Mesenchymal stem cell (in vitro differentiated cells and primary cell): ENCODE measurements around the gene ELOVL2.

ENCODE experiments used
- DNase-seq: peaks from one replicate; pipeline ENCODE4 v3.0.0-alpha.2; 2013
- H2AFZ ChIP-seq: one replicate; pipeline ENCODE4 v1.6.1; 2013; ENCODE audit warnings: low read depth, mild to moderate bottlenecking, control low read depth, inconsistent platforms, low read length, moderate library complexity
- H2AK5ac ChIP-seq: 2 replicates; pipeline ENCODE4 v1.6.1; 2013; ENCODE audit warnings: low read length, moderate library complexity, mild to moderate bottlenecking, inconsistent platforms; ENCODE audit not compliant: severe bottlenecking
- H2BK120ac ChIP-seq: one replicate; pipeline ENCODE4 v1.6.1; 2013; ENCODE audit warnings: low read depth, mild to moderate bottlenecking, inconsistent platforms, low read length, moderate library complexity
- H2BK12ac ChIP-seq, 2 experiments: one replicate each; pipeline ENCODE4 v1.6.1; 2013; ENCODE audit warnings: inconsistent platforms in 2 of 2, low read length in 2 of 2, mild to moderate bottlenecking in 2 of 2, moderate library complexity in 2 of 2, control low read depth in 1 of 2
- H2BK15ac ChIP-seq: one replicate; pipeline ENCODE4 v1.6.1; 2013; ENCODE audit warnings: mild to moderate bottlenecking, low read depth, inconsistent platforms; ENCODE audit not compliant: poor library complexity, severe bottlenecking
- H2BK5ac ChIP-seq: 2 replicates; pipeline ENCODE4 v1.6.1; 2013; ENCODE audit warnings: low read depth, mild to moderate bottlenecking, low read length, control low read depth, inconsistent platforms; ENCODE audit not compliant: poor library complexity, severe bottlenecking
- H3K14ac ChIP-seq, 2 experiments: one replicate each; pipeline ENCODE4 v1.6.1; 2013; ENCODE audit warnings: inconsistent platforms in 2 of 2, low read length in 2 of 2, control low read depth in 1 of 2, mild to moderate bottlenecking in 1 of 2, moderate library complexity in 1 of 2
- H3K18ac ChIP-seq, 2 experiments: one replicate each; pipeline ENCODE4 v1.6.1; 2013; ENCODE audit warnings: inconsistent platforms in 2 of 2, low read length in 2 of 2, control low read depth in 1 of 2, low read depth in 1 of 2, mild to moderate bottlenecking in 1 of 2
- H3K23ac ChIP-seq, 2 experiments: one replicate each; pipeline ENCODE4 v1.6.1; 2013; ENCODE audit warnings: inconsistent platforms in 2 of 2, low read length in 2 of 2, mild to moderate bottlenecking in 2 of 2, moderate library complexity in 2 of 2, control low read depth in 1 of 2
- H3K27ac ChIP-seq: 2 replicates; pipeline ENCODE4 v1.5.1; 2013; ENCODE audit warnings: mild to moderate bottlenecking, moderate library complexity, low read length, control low read depth, inconsistent platforms; ENCODE audit not compliant: poor library complexity, severe bottlenecking
- H3K27me3 ChIP-seq, 2 experiments: 2 replicates each; pipeline versions ENCODE4 v1.6.1 to v1.7.0; 2013; ENCODE audit warnings: low read length in 2 of 2, mild to moderate bottlenecking in 2 of 2, moderate library complexity in 2 of 2, control low read depth in 1 of 2, inconsistent platforms in 1 of 2; ENCODE audit not compliant: control insufficient read depth in 1 of 2, insufficient read depth in 1 of 2
- H3K36me3 ChIP-seq, 2 experiments: 2 replicates each; pipeline versions ENCODE4 v1.6.1 to v1.7.0; 2013; ENCODE audit warnings: low read length in 2 of 2, control low read depth in 1 of 2, inconsistent platforms in 1 of 2, low read depth in 1 of 2, mild to moderate bottlenecking in 1 of 2; ENCODE audit not compliant: insufficient read depth in 2 of 2, control insufficient read depth in 1 of 2
- H3K4ac ChIP-seq, 2 experiments: one replicate each; pipeline ENCODE4 v1.6.1; 2013; ENCODE audit warnings: inconsistent platforms in 2 of 2, low read length in 2 of 2, mild to moderate bottlenecking in 2 of 2, moderate library complexity in 2 of 2, control low read depth in 1 of 2, low read depth in 1 of 2
- H3K4me1 ChIP-seq: 2 replicates; pipeline ENCODE4 v1.6.1; 2013; ENCODE audit warnings: low read depth, low read length, control low read depth; ENCODE audit not compliant: control insufficient read depth, insufficient read depth
- H3K4me2 ChIP-seq: 2 replicates; pipeline ENCODE4 v1.6.1; 2013; ENCODE audit warnings: low read length, mild to moderate bottlenecking, inconsistent platforms; ENCODE audit not compliant: poor library complexity, severe bottlenecking
- H3K4me3 ChIP-seq, 2 experiments: 2 replicates each; pipeline versions ENCODE4 v1.5.1 to v1.7.0; 2013; ENCODE audit warnings: low read length in 2 of 2, mild to moderate bottlenecking in 2 of 2, control low read depth in 1 of 2, low read depth in 1 of 2; ENCODE audit not compliant: insufficient read depth in 1 of 2
- H3K79me1 ChIP-seq: replicated peaks from 2 replicates; pipeline ENCODE4 v1.6.1; 2013; ENCODE audit warnings: mild to moderate bottlenecking, control low read depth, low read length, inconsistent platforms; ENCODE audit not compliant: poor library complexity, severe bottlenecking
- H3K9ac ChIP-seq: 2 replicates; pipeline ENCODE4 v1.7.0; 2013; ENCODE audit warnings: mild to moderate bottlenecking, low read length, moderate library complexity
- H3K9me3 ChIP-seq: 2 replicates; pipeline ENCODE4 v1.7.0; 2013; ENCODE audit warnings: mild to moderate bottlenecking, low read length; ENCODE audit not compliant: control insufficient read depth
- H4K8ac ChIP-seq: one replicate; pipeline ENCODE4 v1.6.1; 2013; ENCODE audit warnings: inconsistent platforms, mild to moderate bottlenecking, low read length, moderate library complexity
- H4K91ac ChIP-seq: one replicate; pipeline ENCODE4 v1.6.1; 2013; ENCODE audit warnings: mild to moderate bottlenecking, low read length, inconsistent platforms
- WGBS: methylation state at CpG from one replicate; pipeline ENCODE4 v1.1.7; 2013; ENCODE audit warnings: mixed read lengths; 5-methylcytosine and 5-hydroxymethylcytosine counted together

Gene ELOVL2

DNA sequence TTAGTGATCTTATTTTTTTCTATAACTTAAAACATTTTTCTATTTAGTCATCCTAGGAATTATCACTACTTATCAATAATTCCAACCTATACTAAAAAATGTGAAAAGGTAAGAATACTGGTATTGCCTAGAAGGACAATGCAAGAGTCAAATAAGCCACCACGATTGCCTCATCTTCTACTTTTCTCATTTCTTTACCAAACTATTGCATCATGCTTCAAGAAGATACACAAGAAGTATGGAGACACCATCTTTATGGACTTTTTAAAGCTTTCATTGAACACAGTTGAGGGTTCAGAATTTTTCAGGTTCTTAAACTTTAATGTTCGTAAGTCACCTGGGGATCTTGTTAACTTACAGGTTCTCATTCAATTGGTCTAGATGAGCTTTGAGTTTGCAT is 25.9 kb downstream of the ELOVL2 start:
- Histone ChIP-seq H3K4ac (no peak overlapping the region), H3K27ac (no peak overlapping the region), H2AFZ (no peak overlapping the region), H3K79me1 (peaks cover 3% of the 10 kb centered on the region), H3K18ac (no peak overlapping the region), H3K36me3 (no peaks in the 10 kb centered on the region), H2AK5ac (no peak overlapping the region), H3K23ac (no peak overlapping the region), H2BK5ac (no peak overlapping the region), H3K4me2 (no peak overlapping the region), H4K8ac (no peak overlapping the region), H3K27me3 (no peaks in the 10 kb centered on the region), H4K91ac (no peak overlapping the region), H3K14ac (no peak overlapping the region), H3K9ac (no peak overlapping the region), H3K4me3 (no peak overlapping the region), H2BK12ac (no peak overlapping the region), H2BK15ac (no peak overlapping the region), H2BK120ac (no peak overlapping the region), H3K9me3 (no peaks in the 10 kb centered on the region), H3K4me1 (no peaks in the 10 kb centered on the region)
- no peak for DNase-seq
- WGBS, result 99% methylated on average over 2 of the region's 2 CpGs

DNA sequence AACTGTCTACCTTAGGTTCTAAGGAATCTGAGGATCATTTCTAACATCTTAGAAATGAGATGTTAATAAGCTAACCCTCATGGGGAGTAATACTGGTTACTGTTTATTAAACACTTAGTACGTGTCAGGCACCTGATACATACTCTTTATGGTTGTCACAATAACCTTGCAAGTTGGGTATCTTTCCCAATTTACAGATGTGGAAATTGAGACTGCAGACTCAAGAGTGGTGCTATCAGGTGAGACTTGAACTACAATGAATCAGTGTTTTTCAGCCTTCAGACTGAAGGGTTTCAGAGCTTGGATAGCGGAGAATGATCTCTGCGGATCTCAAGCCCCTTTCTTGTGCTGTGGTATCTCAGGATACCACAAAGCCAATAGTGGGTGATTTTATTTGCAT is 27.0 kb downstream of the ELOVL2 start:
- no peaks in the 10 kb centered on the region for H3K9me3 ChIP-seq
- no peak overlapping the region for H3K27ac ChIP-seq
- H4K8ac ChIP-seq, result no peak overlapping the region
- H2BK120ac ChIP-seq, result no peak overlapping the region
- H2AK5ac ChIP-seq, result no peak overlapping the region
- no peaks in the 10 kb centered on the region for H3K27me3 ChIP-seq
- H3K4me3 ChIP-seq, result no peak overlapping the region
- H3K4me1 ChIP-seq, result no peaks in the 10 kb centered on the region
- no peak overlapping the region for H3K14ac ChIP-seq
- H2BK15ac ChIP-seq, result no peak overlapping the region
- H3K9ac ChIP-seq, result no peak overlapping the region
- no peak for DNase-seq
- H4K91ac ChIP-seq, result no peak overlapping the region
- no peaks in the 10 kb centered on the region for H3K36me3 ChIP-seq
- H2BK12ac ChIP-seq, result no peak overlapping the region
- no peak overlapping the region for H3K23ac ChIP-seq
- no peak overlapping the region for H3K4ac ChIP-seq
- no peak overlapping the region for H2BK5ac ChIP-seq
- no peak overlapping the region for H3K18ac ChIP-seq
- WGBS, result 100% methylated on average over 3 of the region's 3 CpGs
- no peak overlapping the region for H2AFZ ChIP-seq
- peaks cover 2% of the 10 kb centered on the region for H3K79me1 ChIP-seq
- no peak overlapping the region for H3K4me2 ChIP-seq

- Histone ChIP-seq H3K36me3 (no peaks in the 10 kb centered on the region), H3K27ac (no peak overlapping the region), H3K4me2 (no peak overlapping the region), H3K23ac (no peak overlapping the region), H3K9me3 (no peaks in the 10 kb centered on the region), H3K4me1 (peaks cover 2% of the 10 kb centered on the region), H3K4ac (no peak overlapping the region), H2BK120ac (no peak overlapping the region), H2AK5ac (no peak overlapping the region), H4K91ac (no peak overlapping the region), H3K79me1 (peaks cover 2% of the 10 kb centered on the region), H3K14ac (no peak overlapping the region), H4K8ac (no peak overlapping the region), H2BK5ac (no peak overlapping the region), H3K9ac (no peak overlapping the region), H2BK12ac (no peak overlapping the region), H2BK15ac (no peak overlapping the region), H3K27me3 (no peaks in the 10 kb centered on the region), H3K4me3 (no peak overlapping the region), H3K18ac (no peak overlapping the region), H2AFZ (no peak overlapping the region)
- WGBS, result no CpG with 5 or more reads among the region's 1 CpG
- no peak for DNase-seq
These were observed 27.7 kb downstream of the ELOVL2 start for GRCh38 chr6:11016452-11016851.

DNA sequence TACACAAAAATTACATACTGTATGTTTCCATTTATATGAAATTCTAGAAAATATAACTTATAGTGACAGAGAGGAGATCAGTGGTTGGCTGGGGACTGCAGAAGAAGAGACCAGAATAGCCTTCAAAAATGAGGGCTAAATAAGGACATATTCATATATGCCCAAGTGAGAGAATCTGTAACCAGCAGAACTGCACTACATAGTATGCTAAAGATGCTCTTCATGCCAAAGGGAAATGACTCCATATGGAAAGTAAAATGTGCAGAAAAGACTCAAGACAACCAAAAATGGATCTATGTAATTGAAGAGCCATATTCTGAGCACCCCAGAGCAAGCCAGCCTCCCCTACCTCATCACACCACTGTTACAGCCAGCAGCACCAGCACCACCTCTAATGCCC is 29.0 kb downstream of the ELOVL2 start:
- H2AFZ ChIP-seq, result no peak overlapping the region
- no peak overlapping the region for H2AK5ac ChIP-seq
- H2BK5ac ChIP-seq, result no peak overlapping the region
- no peak overlapping the region for H3K9ac ChIP-seq
- peak overlapping the region in 1 of 2 experiments; percentile 85 for H3K18ac ChIP-seq
- H3K9me3 ChIP-seq, result no peaks in the 10 kb centered on the region
- H3K23ac ChIP-seq, result peak overlapping the region in 1 of 2 experiments; percentile 86
- H3K4me2 ChIP-seq, result no peak overlapping the region
- peaks cover 2% of the 10 kb centered on the region for H3K4me1 ChIP-seq
- H2BK15ac ChIP-seq, result no peak overlapping the region
- no peak overlapping the region for H3K14ac ChIP-seq
- no peak for DNase-seq
- H4K91ac ChIP-seq, result no peak overlapping the region
- H3K27me3 ChIP-seq, result no peaks in the 10 kb centered on the region
- H4K8ac ChIP-seq, result no peak overlapping the region
- peak overlapping the region; percentile 91 to 93 for H2BK12ac ChIP-seq
- H3K36me3 ChIP-seq, result no peaks in the 10 kb centered on the region
- no peak overlapping the region for H3K4me3 ChIP-seq
- no peak overlapping the region for H2BK120ac ChIP-seq
- no peaks in the 10 kb centered on the region for H3K79me1 ChIP-seq
- H3K4ac ChIP-seq, result no peak overlapping the region
- no peak overlapping the region for H3K27ac ChIP-seq
